ENCODE results near the gene ELP2.
"Not testable (repeated sequence)": the region's sequence is repeated elsewhere in the genome, so short reads cannot be mapped to it uniquely, and the experiment has no call there.

ELP2 gene

GRCh38 chr18:36108196-36108595 is 21.5 kb upstream of the ELP2 start:
- no peak for DNase-seq (ENCODE audit: low read depth)
- TF ChIP-seq, protein P1, sequence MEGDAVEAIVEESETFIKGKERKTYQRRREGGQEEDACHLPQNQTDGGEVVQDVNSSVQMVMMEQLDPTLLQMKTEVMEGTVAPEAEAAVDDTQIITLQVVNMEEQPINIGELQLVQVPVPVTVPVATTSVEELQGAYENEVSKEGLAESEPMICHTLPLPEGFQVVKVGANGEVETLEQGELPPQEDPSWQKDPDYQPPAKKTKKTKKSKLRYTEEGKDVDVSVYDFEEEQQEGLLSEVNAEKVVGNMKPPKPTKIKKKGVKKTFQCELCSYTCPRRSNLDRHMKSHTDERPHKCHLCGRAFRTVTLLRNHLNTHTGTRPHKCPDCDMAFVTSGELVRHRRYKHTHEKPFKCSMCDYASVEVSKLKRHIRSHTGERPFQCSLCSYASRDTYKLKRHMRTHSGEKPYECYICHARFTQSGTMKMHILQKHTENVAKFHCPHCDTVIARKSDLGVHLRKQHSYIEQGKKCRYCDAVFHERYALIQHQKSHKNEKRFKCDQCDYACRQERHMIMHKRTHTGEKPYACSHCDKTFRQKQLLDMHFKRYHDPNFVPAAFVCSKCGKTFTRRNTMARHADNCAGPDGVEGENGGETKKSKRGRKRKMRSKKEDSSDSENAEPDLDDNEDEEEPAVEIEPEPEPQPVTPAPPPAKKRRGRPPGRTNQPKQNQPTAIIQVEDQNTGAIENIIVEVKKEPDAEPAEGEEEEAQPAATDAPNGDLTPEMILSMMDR (IDR thresholded peaks at IDR 0.05; ENCODE audit: control insufficient read depth, insufficient read depth, low read depth, low read length, missing control alignments), result no peak

DNA sequence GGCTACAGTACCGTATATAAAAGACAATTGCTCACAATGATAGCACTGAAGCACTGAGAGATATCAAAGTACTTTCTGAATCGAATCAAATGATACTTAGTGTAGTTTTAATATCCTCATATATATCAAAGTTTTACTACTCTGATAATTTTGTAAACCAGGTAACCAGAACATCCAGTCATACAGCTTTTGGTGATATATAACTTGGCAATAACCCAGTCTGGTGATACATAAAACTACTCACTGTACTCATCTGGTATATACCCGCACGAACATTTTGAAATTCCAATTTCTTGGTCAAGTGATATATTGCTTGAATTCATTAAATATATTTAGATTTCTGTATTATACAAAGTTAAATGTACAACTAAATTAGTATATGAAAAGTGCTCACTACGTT is 21.1 kb upstream of the ELP2 start:
- TF ChIP-seq, protein P1 (IDR thresholded peaks at IDR 0.05; ENCODE audit: control insufficient read depth, insufficient read depth, low read depth, low read length, missing control alignments), result no peak
- DNase-seq (ENCODE audit: low read depth), result no peak
- H3K4me3 ChIP-seq (ENCODE audit: control insufficient read depth, low read depth, low read length), result no peak overlapping the region

More at GRCh38 chr18:36108196-36108595, 21.5 kb upstream of the ELP2 start:
- no peak overlapping the region for H3K4me3 ChIP-seq (ENCODE audit: control insufficient read depth, low read depth, low read length)

DNA sequence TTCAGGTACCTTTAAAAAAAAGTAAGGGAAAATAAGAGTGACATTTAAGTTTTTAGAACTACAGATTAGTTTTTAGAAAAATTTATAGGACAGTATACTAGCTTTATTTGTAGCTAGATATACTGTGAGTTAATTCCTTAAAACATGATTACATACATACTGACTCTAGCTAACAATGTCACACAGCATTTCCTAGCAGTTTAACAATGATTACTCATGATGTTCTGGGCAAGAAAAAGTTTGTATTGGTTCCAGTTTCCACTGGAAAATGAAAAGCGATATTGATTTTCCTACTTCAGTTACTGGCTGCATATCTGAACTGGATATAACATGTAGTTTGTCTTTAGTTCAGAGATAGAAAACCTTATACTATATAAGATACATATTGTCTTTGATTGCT is 20.0 kb upstream of the ELP2 start:
- DNase-seq (ENCODE audit: low read depth), result no peak
- TF ChIP-seq, protein P1 (IDR thresholded peaks at IDR 0.05; ENCODE audit: control insufficient read depth, insufficient read depth, low read depth, low read length, missing control alignments), result no peak
- H3K4me3 ChIP-seq (ENCODE audit: control insufficient read depth, low read depth, low read length), result no peak overlapping the region

- TF ChIP-seq, protein P1 (IDR thresholded peaks at IDR 0.05; ENCODE audit: control insufficient read depth, insufficient read depth, low read depth, low read length, missing control alignments), result no peak
- no peak for DNase-seq (ENCODE audit: low read depth)
- no peak overlapping the region for H3K4me3 ChIP-seq (ENCODE audit: control insufficient read depth, low read depth, low read length)
Observed at GRCh38 chr18:36112302-36112701, 17.4 kb upstream of the ELP2 start.

GRCh38 chr18:36114251-36114650 is 15.4 kb upstream of the ELP2 start:
- TF ChIP-seq, protein P1 (IDR thresholded peaks at IDR 0.05; ENCODE audit: control insufficient read depth, insufficient read depth, low read depth, low read length, missing control alignments), result no peak
- no peak for DNase-seq (ENCODE audit: low read depth)
- no peak overlapping the region for H3K4me3 ChIP-seq (ENCODE audit: control insufficient read depth, low read depth, low read length)

DNA sequence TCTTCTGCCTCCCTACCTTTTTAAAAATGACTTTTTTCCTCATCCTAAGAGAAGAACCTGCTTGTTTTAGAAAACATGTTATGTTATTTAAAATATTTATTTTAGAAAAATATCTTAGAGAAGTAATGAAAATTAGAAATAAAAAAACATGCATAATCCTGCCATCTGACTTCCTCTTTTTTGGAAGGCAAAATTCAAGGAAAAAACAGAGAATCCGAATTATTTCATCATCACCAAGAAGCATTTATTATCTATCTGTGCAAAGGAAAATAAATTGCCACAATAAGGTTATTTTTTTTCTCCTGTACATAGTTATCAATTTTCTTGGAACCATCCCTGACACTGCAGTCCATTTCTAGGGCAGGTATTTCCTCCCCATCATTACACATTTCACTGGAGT is 15.0 kb upstream of the ELP2 start:
- no peak for DNase-seq (ENCODE audit: low read depth)
- TF ChIP-seq, protein P1 (IDR thresholded peaks at IDR 0.05; ENCODE audit: control insufficient read depth, insufficient read depth, low read depth, low read length, missing control alignments), result no peak

GRCh38 chr18:36116771-36117170 is 12.9 kb upstream of the ELP2 start:
- not testable (repeated sequence) for DNase-seq (ENCODE audit: low read depth); H3K4me3 ChIP-seq (ENCODE audit: control insufficient read depth, low read depth, low read length)

More for the DNA sequence above, 15.0 kb upstream of the ELP2 start:
- no peak overlapping the region for H3K4me3 ChIP-seq (ENCODE audit: control insufficient read depth, low read depth, low read length)
